ENCODE data around the gene PRR15L. TPM values are rescaled to one million over a fixed set of nuclear protein-coding genes. Genes with fewer than 3 reads are reported as not detected.
A peak's percentile ranks its signal among the peaks of the same experiment; 100 is the strongest.
"Not testable (repeated sequence)": the region's sequence is repeated elsewhere in the genome, so short reads cannot be mapped to it uniquely, and the experiment has no call there.

Gene PRR15L
- polyA plus RNA-seq, 3 donors, result not detected

DNA sequence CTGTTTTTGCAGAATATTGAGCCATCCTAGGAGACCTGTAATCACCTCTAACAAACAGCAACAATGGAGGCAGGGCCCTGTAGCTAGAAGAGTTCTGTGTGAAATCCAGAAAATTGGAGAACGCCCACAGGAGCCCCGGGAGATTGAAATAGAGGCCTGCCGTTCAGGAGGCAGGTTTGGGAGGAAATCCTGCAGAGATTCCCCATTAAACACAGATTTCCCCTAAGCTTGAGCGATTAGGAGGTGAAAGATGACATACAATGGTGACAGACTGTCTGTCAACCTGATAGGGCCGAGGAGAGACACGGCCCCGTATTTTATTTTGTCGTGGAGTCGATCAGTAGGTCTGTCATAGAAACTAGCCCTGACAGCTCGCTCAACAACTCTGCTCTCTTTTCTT, 31.5 kb upstream of the PRR15L start:
- H3K4me1 Mint-ChIP-seq, result peaks cover 9% of the 10 kb centered on the region
- H2AFZ ChIP-seq (ENCODE audit: insufficient read depth, low read depth, low read length, poor library complexity, severe bottlenecking), result no peak overlapping the region
- WGBS (ENCODE audit: insufficient coverage), result 94% methylated on average over 4 of the region's 10 CpGs
- H3K36me3 ChIP-seq (replicated peaks in 1 of 2; ENCODE audit: control insufficient read depth in 1 of 2, insufficient read depth in 2 of 2, low read length in 2 of 2), result peaks cover 5 to 14% of the 10 kb centered on the region in 2 donors
- no peak overlapping the region for H3K4me3 ChIP-seq (replicated peaks in 1 of 3; ENCODE audit: low read depth in 2 of 3, low read length in 3 of 3)
- peaks cover 19% of the 10 kb centered on the region in 2 donors for H3K36me3 Mint-ChIP-seq
- no peak overlapping the region for H3K27ac Mint-ChIP-seq
- no peaks in the 10 kb centered on the region for H3K9me3 ChIP-seq (replicated peaks in 1 of 2; ENCODE audit: control insufficient read depth in 1 of 2, insufficient read depth in 1 of 2, low read length in 2 of 2)
- no peaks in the 10 kb centered on the region for H4K20me1 ChIP-seq (ENCODE audit: insufficient read depth, low read length)
- H3K4me2 ChIP-seq (replicated peaks; ENCODE audit: extremely low read depth, low read length, poor library complexity, severe bottlenecking), result no peak overlapping the region
- no peak for TF ChIP-seq CTCF (IDR thresholded peaks at IDR 0.05)
- H3K4me1 ChIP-seq (ENCODE audit: control insufficient read depth in 1 of 2, insufficient read depth in 2 of 2, low read length in 2 of 2), result peaks cover 0 to 2% of the 10 kb centered on the region in 2 donors
- H3K27me3 Mint-ChIP-seq (ENCODE audit: low read depth in 3 of 3), result peaks cover 2 to 13% (median 5%) of the 10 kb centered on the region in 3 donors
- H3K4me3 Mint-ChIP-seq, result no peak overlapping the region
- peak overlapping the region; percentile 12 for H3K9ac ChIP-seq (ENCODE audit: insufficient read depth, low read length, poor library complexity, severe bottlenecking)
- no peaks in the 10 kb centered on the region for H3K79me2 ChIP-seq (ENCODE audit: insufficient read depth, low read length)
- intact Hi-C loops (cut with micrococcal nuclease), result no loop called here
- no peak overlapping the region for H3K27ac ChIP-seq (ENCODE audit: low read depth in 1 of 2, low read length in 2 of 2)
- H3K9me3 Mint-ChIP-seq, result no peaks in the 10 kb centered on the region
- H3K27me3 ChIP-seq (ENCODE audit: control insufficient read depth in 2 of 2, insufficient read depth in 2 of 2, low read length in 2 of 2), result peaks cover 0 to 5% of the 10 kb centered on the region in 2 donors
- DNase-seq, result no peak

- H3K9me3 ChIP-seq (replicated peaks in 1 of 2; ENCODE audit: control insufficient read depth in 1 of 2, insufficient read depth in 1 of 2, low read length in 2 of 2); intact Hi-C loops (cut with micrococcal nuclease); H3K9ac ChIP-seq (ENCODE audit: insufficient read depth, low read length, poor library complexity, severe bottlenecking); DNase-seq; H3K4me3 Mint-ChIP-seq; H3K27ac Mint-ChIP-seq; H3K4me3 ChIP-seq (replicated peaks in 1 of 3; ENCODE audit: low read depth in 2 of 3, low read length in 3 of 3); H3K9me3 Mint-ChIP-seq; H3K27ac ChIP-seq (ENCODE audit: low read depth in 1 of 2, low read length in 2 of 2); H4K20me1 ChIP-seq (ENCODE audit: insufficient read depth, low read length); H2AFZ ChIP-seq (ENCODE audit: insufficient read depth, low read depth, low read length, poor library complexity, severe bottlenecking); H3K27me3 ChIP-seq (ENCODE audit: control insufficient read depth in 2 of 2, insufficient read depth in 2 of 2, low read length in 2 of 2); H3K79me2 ChIP-seq (ENCODE audit: insufficient read depth, low read length); H3K4me1 ChIP-seq (ENCODE audit: control insufficient read depth in 1 of 2, insufficient read depth in 2 of 2, low read length in 2 of 2); H3K4me2 ChIP-seq (replicated peaks; ENCODE audit: extremely low read depth, low read length, poor library complexity, severe bottlenecking): not testable (repeated sequence)
- peaks cover 16% of the 10 kb centered on the region for H3K4me1 Mint-ChIP-seq
- 100% methylated on average over 1 of the region's 1 CpG for WGBS (ENCODE audit: insufficient coverage)
- peaks cover 25 to 26% of the 10 kb centered on the region in 2 donors for H3K36me3 Mint-ChIP-seq
- H3K36me3 ChIP-seq (replicated peaks in 1 of 2; ENCODE audit: control insufficient read depth in 1 of 2, insufficient read depth in 2 of 2, low read length in 2 of 2), result peaks cover 9 to 21% of the 10 kb centered on the region in 2 donors
- peaks cover 2 to 13% (median 3%) of the 10 kb centered on the region in 3 donors for H3K27me3 Mint-ChIP-seq (ENCODE audit: low read depth in 3 of 3)
Measured at GRCh38 chr17:47988445-47988844, 30.8 kb upstream of the PRR15L start.
